Psoas muscle (tissue), 8 donors: ENCODE results near the gene SLC13A3. TPM values are rescaled to one million over a fixed set of nuclear protein-coding genes. Genes with fewer than 3 reads are reported as not detected.
A peak's percentile ranks its signal among the peaks of the same experiment; 100 is the strongest.

ENCODE experiments used
- ATAC-seq, 4 donors: fragments of 200-7000 bp; cut with Tn5 transposase; one replicate each; pipeline ENCODE4 v1.9.1; 2020; ENCODE audit warnings: moderate library complexity in 3 of 4, mild to moderate bottlenecking in 2 of 4
- DNase-seq, 2 donors: peaks; one replicate each; pipeline ENCODE4 v3.0.0-alpha.2; 2020
- H3K27ac ChIP-seq: fragments of 200-600 bp; one replicate; pipeline ENCODE4 v1.8.0; 2022
- H3K27me3 ChIP-seq, 3 donors: fragments of 200-600 bp in 1 of 3; one replicate each; pipeline versions ENCODE4 v1.6.1 to v1.8.0; 2013 to 2022; ENCODE audit warnings: low read length in 2 of 3, mild to moderate bottlenecking in 2 of 3, moderate library complexity in 1 of 3; ENCODE audit not compliant: insufficient read depth in 3 of 3
- H3K36me3 ChIP-seq, 2 donors: fragments of 200-600 bp in 1 of 2; one replicate each; pipeline versions ENCODE4 v1.6.1 to v1.8.0; 2013 to 2022; ENCODE audit warnings: low read depth in 1 of 2, mild to moderate bottlenecking in 1 of 2, moderate library complexity in 1 of 2; ENCODE audit not compliant: insufficient read depth in 1 of 2
- H3K4me1 ChIP-seq: fragments of 200-600 bp; one replicate; pipeline ENCODE4 v1.8.0; 2022
- H3K4me3 ChIP-seq: fragments of 200-600 bp; one replicate; pipeline ENCODE4 v1.8.0; 2022; ENCODE audit warnings: mild to moderate bottlenecking
- H3K9me3 ChIP-seq: fragments of 200-600 bp; one replicate; pipeline ENCODE4 v1.8.0; 2022
- CTCF ChIP-seq: fragments of 200-600 bp; IDR thresholded peaks from one replicate; pipeline ENCODE4 v1.8.0; 2022; ENCODE audit warnings: antibody characterized with exemption
- WGBS, 3 donors: extraction: QIAGEN DNeasy Blood & Tissue Kit; methylation state at CpG; one replicate each; pipeline versions ENCODE4 v1.1.6 to v1.1.7; 2013; 5-methylcytosine and 5-hydroxymethylcytosine counted together
- intact Hi-C, 2 donors: fragments of 100-400 bp; cut with DNase I; formaldehyde crosslinking; loops; one replicate each; pipeline versions ENCODE4 v1.11.0 to v1.14.2; 2022
- polyA plus RNA-seq, 3 donors: library from polyadenylated mRNA; stranded (reverse); fragments of 200-250 nt; gene quantifications; one replicate each; pipeline ENCODE4 v1.2.3, GENCODE V29; 2013
- total RNA-seq, 4 donors: library from RNA; stranded (reverse); fragmentation: NEBNext Ultra II Directional in 2 of 4; extraction: Animal tissue kit (Norgen Biotek cat#: 25700) in 2 of 4; gene quantifications; one replicate each; pipeline versions ENCODE4 v1.2.1 to v1.2.4, GENCODE V29; 2021 to 2023
- donor health status: healthy with polysubstance abuse.
- donor health status: DM: no; HTN: no; CAD: no; lungs with moderate emphysema.
- donor health status: Bipolar disorder and iron deficiency.
- donor health status: healthy.
- donor health status: DM: yes; HTN: yes; CAD: no.
- donor health status: DM: no; HTN: no; CAD: no.
- donor health status: DM: no; HTN: no; CAD: no.
- donor health status: DM: yes; HTN: yes; CAD: no.

The SLC13A3 gene
- total and polyA plus RNA-seq, 7 donors = 0.04 to 0.38 (median 0.15) TPM

GRCh38 chr20:46523108-46523507, 128.2 kb downstream of the SLC13A3 start:
- H3K4me1 ChIP-seq = no peaks in the 10 kb centered on the region
- no peak for TF ChIP-seq CTCF
- H3K9me3 ChIP-seq = no peaks in the 10 kb centered on the region
- peaks cover 0 to 10% (median 0%) of the 10 kb centered on the region in 3 donors for H3K27me3 ChIP-seq
- no peak for DNase-seq
- WGBS, 3 donors = 42 to 59% (median 52%) methylated on average over 5 of the region's 5 CpGs
- H3K4me3 ChIP-seq = no peak overlapping the region
- H3K27ac ChIP-seq = no peak overlapping the region
- H3K36me3 ChIP-seq = no peaks in the 10 kb centered on the region
- no peak for ATAC-seq
- intact Hi-C loops = no loop called here

- Histone ChIP-seq H3K36me3 (no peaks in the 10 kb centered on the region), H3K4me1 (no peaks in the 10 kb centered on the region), H3K4me3 (no peak overlapping the region), H3K27ac (no peak overlapping the region), H3K27me3 (peaks cover 0 to 10% (median 2%) of the 10 kb centered on the region in 3 donors), H3K9me3 (no peaks in the 10 kb centered on the region)
- peak; percentile 19 for TF ChIP-seq CTCF
- WGBS, 3 donors = 27 to 31% (median 29%) methylated on average over 4 of the region's 4 CpGs
- DNase-seq = peak in 1 of 2 donors; percentile 19
- intact Hi-C loops = no loop called here
- no peak for ATAC-seq
Observed at GRCh38 chr20:46520976-46521579, 130.2 kb downstream of the SLC13A3 start.

- no peaks in the 10 kb centered on the region for H3K4me1 ChIP-seq
- DNase-seq = no peak
- no peak for TF ChIP-seq CTCF
- WGBS, 3 donors = 84 to 87% (median 85%) methylated on average over 4 of the region's 4 CpGs
- ATAC-seq = no peak
- no peaks in the 10 kb centered on the region for H3K9me3 ChIP-seq
- H3K27me3 ChIP-seq = peaks cover 0 to 15% (median 2%) of the 10 kb centered on the region in 3 donors
- H3K4me3 ChIP-seq = no peak overlapping the region
- H3K36me3 ChIP-seq = no peaks in the 10 kb centered on the region
- intact Hi-C loops = no loop called here
- H3K27ac ChIP-seq = no peak overlapping the region
Observed at GRCh38 chr20:46520540-46520939, 130.7 kb downstream of the SLC13A3 start.

- TF ChIP-seq CTCF = no peak
- 63 to 75% (median 67%) methylated on average over 3 of the region's 3 CpGs for WGBS, 3 donors
- Histone ChIP-seq H3K27ac (no peak overlapping the region), H3K4me1 (no peaks in the 10 kb centered on the region), H3K4me3 (no peak overlapping the region), H3K27me3 (peaks cover 0 to 18% (median 2%) of the 10 kb centered on the region in 3 donors), H3K9me3 (no peaks in the 10 kb centered on the region), H3K36me3 (no peaks in the 10 kb centered on the region)
- intact Hi-C loops = no loop called here
- ATAC-seq (no peak), DNase-seq (no peak)
Observed at GRCh38 chr20:46519471-46520068, 131.7 kb downstream of the SLC13A3 start.
